HCT116 (cell line): ENCODE data around the gene MAVS. TPM values are rescaled to one million over a fixed set of nuclear protein-coding genes. Genes with fewer than 3 reads are reported as not detected.

Experiments used
- ATAC-seq: fragments of 200-7000 bp; cut with Tn5 transposase; 2 replicates; pipeline ENCODE4 v1.9.1; 2020; ENCODE audit warnings: mild to moderate bottlenecking, moderate library complexity
- BruUV-seq: library from RNA; stranded (reverse); fragments of 400-500 nt; replicated peaks from 2 replicates; lab custom pipeline; 2021; lab: Mats Ljungman, UMichigan
- CTCF ChIA-PET: fragments of 300-600 bp; sonication (Branson Sonifier 250); formaldehyde crosslinking; loops from one replicate; lab custom pipeline; 2021; ENCODE audit warnings: antibody characterized with exemption; lab: Charles Lee
- POLR2A ChIA-PET: fragments of 300-600, 350-600 bp; sonication (Branson Sonifier 250); formaldehyde crosslinking; loops from one replicate; lab custom pipeline; 2021; ENCODE audit warnings: antibody characterized with exemption; lab: Charles Lee
- RAD21 ChIA-PET, 2 experiments: fragments of 300-600 bp; sonication (Branson Sonifier 250); formaldehyde crosslinking; loops; one replicate each; lab custom pipeline; 2023; ENCODE audit warnings: low total read pairs in 2 of 2; ENCODE audit not compliant: uncharacterized antibody in 2 of 2, unreplicated experiment in 2 of 2, low non-redundant PET in 1 of 2; lab: Charles Lee
- DNase-seq: peaks from one replicate; pipeline ENCODE4 v3.0.0-alpha.2; 2010; ENCODE audit warnings: low read depth, low spot score
- H2AFZ ChIP-seq: fragments of 200-600 bp; shearing (Covaris generic), sonication (generic); 2 replicates; pipeline ENCODE4 v1.6.1; 2017; ENCODE audit warnings: low read depth, mixed run types, mixed read lengths, antibody characterized with exemption, low read length; ENCODE audit not compliant: poor library complexity, severe bottlenecking
- H3K27ac ChIP-seq: 2 replicates; pipeline ENCODE4 v1.5.1; 2012; ENCODE audit warnings: low read depth, low read length
- H3K27me3 ChIP-seq: fragments of 200-600 bp; sonication (generic); 2 replicates; pipeline ENCODE4 v1.6.1; 2016; ENCODE audit warnings: mixed run types, low read length, mixed read lengths; ENCODE audit not compliant: insufficient read depth
- H3K36me3 ChIP-seq, 2 experiments: fragments of 200-500 bp in 1 of 2; fragments of 200-600 bp in 1 of 2; sonication (Bioruptor generic) in 1 of 2; sonication (generic) in 1 of 2; 2 replicates each; pipeline versions ENCODE4 v1.5.1 to v1.6.1; 2014 to 2016; ENCODE audit warnings: low read length in 2 of 2, inconsistent platforms in 1 of 2, mixed read lengths in 1 of 2, mixed run types in 1 of 2; ENCODE audit not compliant: insufficient read depth in 2 of 2, control insufficient read depth in 1 of 2
- H3K4me1 ChIP-seq, 2 experiments: fragments of 200-600 bp in 1 of 2; sonication (generic) in 1 of 2; 2 replicates each; pipeline versions ENCODE4 v1.5.1 to v1.6.1; 2012 to 2017; ENCODE audit warnings: low read length in 2 of 2, inconsistent platforms in 1 of 2, mild to moderate bottlenecking in 1 of 2, mixed read lengths in 1 of 2, mixed run types in 1 of 2, moderate library complexity in 1 of 2; ENCODE audit not compliant: insufficient read depth in 2 of 2, control insufficient read depth in 1 of 2
- H3K4me2 ChIP-seq: fragments of 200-600 bp; sonication (generic); 2 replicates; pipeline ENCODE4 v1.6.1; 2017; ENCODE audit warnings: mixed run types, low read length, mixed read lengths
- H3K4me3 ChIP-seq, 2 experiments: fragments of 200-600 bp in 1 of 2; sonication (generic) in 1 of 2; replicated peaks in 1 of 2; 2 replicates each; pipeline ENCODE4 v1.5.1; 2011 to 2016; ENCODE audit warnings: low read length in 2 of 2, control low read depth in 1 of 2, low read depth in 1 of 2, mild to moderate bottlenecking in 1 of 2, mixed read lengths in 1 of 2, mixed run types in 1 of 2
- H3K79me2 ChIP-seq: fragments of 200-600 bp; sonication (generic); 2 replicates; pipeline ENCODE4 v1.6.1; 2017; ENCODE audit warnings: mild to moderate bottlenecking, mixed run types, low read length, moderate library complexity, mixed read lengths; ENCODE audit not compliant: insufficient read depth
- H3K9ac ChIP-seq: fragments of 200-600 bp; sonication (generic); 2 replicates; pipeline ENCODE4 v1.6.1; 2016; ENCODE audit warnings: low read length, mixed read lengths
- H3K9me2 ChIP-seq: fragments of 200-600 bp; sonication (generic), shearing (Covaris generic); 2 replicates; pipeline ENCODE4 v1.6.1; 2017; ENCODE audit warnings: mixed run types, mild to moderate bottlenecking, moderate library complexity; ENCODE audit not compliant: insufficient read depth
- H3K9me3 ChIP-seq, 2 experiments: fragments of 200-500 bp in 1 of 2; fragments of 200-600 bp in 1 of 2; sonication (Bioruptor generic) in 1 of 2; sonication (generic) in 1 of 2; 2 replicates each; pipeline ENCODE4 v1.6.1; 2014 to 2017; ENCODE audit warnings: low read length in 2 of 2, mixed read lengths in 2 of 2, inconsistent platforms in 1 of 2, low read depth in 1 of 2, mild to moderate bottlenecking in 1 of 2, mixed run types in 1 of 2, moderate library complexity in 1 of 2; ENCODE audit not compliant: control insufficient read depth in 1 of 2, insufficient read depth in 1 of 2
- H4K20me1 ChIP-seq: fragments of 200-600 bp; sonication (generic), shearing (Covaris generic); 2 replicates; pipeline ENCODE4 v1.6.1; 2017; ENCODE audit warnings: mixed run types, mild to moderate bottlenecking, moderate library complexity; ENCODE audit not compliant: insufficient read depth
- ATF3 ChIP-seq: IDR thresholded peaks from 2 replicates; pipeline ENCODE4 v1.6.1; 2012
- CBX3 ChIP-seq: IDR thresholded peaks from 2 replicates; pipeline ENCODE4 v1.6.1; 2012; ENCODE audit warnings: low read depth
- CEBPB ChIP-seq: IDR thresholded peaks from 2 replicates; pipeline ENCODE4 v1.6.1; 2012; ENCODE audit warnings: low read depth
- CTCF ChIP-seq, 3 experiments: fragments of 200-600 bp in 1 of 3; sonication (generic) in 1 of 3; IDR thresholded peaks in 2 of 3; conservative IDR thresholded peaks in 1 of 3; 2 replicates each; pipeline ENCODE4 v1.5.1; 2012 to 2017; ENCODE audit warnings: low read depth in 2 of 3, low read length in 2 of 3, antibody characterized with exemption in 1 of 3, borderline replicate concordance in 1 of 3, control low read depth in 1 of 3, mild to moderate bottlenecking in 1 of 3, mixed read lengths in 1 of 3, mixed run types in 1 of 3, moderate library complexity in 1 of 3; ENCODE audit not compliant: insufficient read depth in 1 of 3
- ELF1 ChIP-seq: IDR thresholded peaks from 2 replicates; pipeline ENCODE4 v1.6.1; 2012; ENCODE audit warnings: low read depth, borderline replicate concordance
- EZH2phosphoT487 ChIP-seq: fragments of 200-600 bp; IDR thresholded peaks from 2 replicates; pipeline ENCODE4 v1.6.1; 2018; ENCODE audit warnings: antibody characterized with exemption, borderline replicate concordance
- FOSL1 ChIP-seq: IDR thresholded peaks from 2 replicates; pipeline ENCODE4 v1.6.1; 2012; ENCODE audit warnings: low read depth
- JUND ChIP-seq: IDR thresholded peaks from 2 replicates; pipeline ENCODE4 v1.6.1; 2012
- MAX ChIP-seq: IDR thresholded peaks from 2 replicates; pipeline ENCODE4 v1.6.1; 2012
- POLR2A ChIP-seq: IDR thresholded peaks from 2 replicates; pipeline ENCODE4 v1.7.0; 2011; ENCODE audit warnings: borderline replicate concordance; ENCODE audit not compliant: insufficient read depth, insufficient read length; ENCODE audit errors: extremely low read depth
- POLR2AphosphoS5 ChIP-seq: IDR thresholded peaks from 2 replicates; pipeline ENCODE4 v1.6.1; 2011; ENCODE audit warnings: mild to moderate bottlenecking, low read depth, low read length, moderate library complexity
- RAD21 ChIP-seq: IDR thresholded peaks from 2 replicates; pipeline ENCODE4 v1.6.1; 2012; ENCODE audit warnings: low read depth, mild to moderate bottlenecking
- SIN3A ChIP-seq: IDR thresholded peaks from 2 replicates; pipeline ENCODE4 v1.6.1; 2012; ENCODE audit warnings: low read depth
- SRF ChIP-seq: IDR thresholded peaks from 2 replicates; pipeline ENCODE4 v1.6.1; 2012; ENCODE audit warnings: low read depth
- TCF7L2 ChIP-seq: IDR thresholded peaks from 2 replicates; pipeline ENCODE4 v1.7.0; 2011; ENCODE audit warnings: borderline replicate concordance, inconsistent platforms; ENCODE audit not compliant: insufficient read depth, insufficient read length; ENCODE audit errors: extremely low read depth
- YY1 ChIP-seq: IDR thresholded peaks from 2 replicates; pipeline ENCODE4 v1.6.1; 2011; ENCODE audit warnings: low read length, low read depth, moderate library complexity, mild to moderate bottlenecking; ENCODE audit not compliant: insufficient replicate concordance; ENCODE audit errors: extremely low read depth
- ZFX ChIP-seq: fragments of 450-650 bp; IDR thresholded peaks from 2 replicates; pipeline ENCODE4 v1.6.1; 2017
- ZNF274 ChIP-seq: fragments of 200-500 bp; sonication (Bioruptor generic); IDR thresholded peaks from 2 replicates; pipeline ENCODE4 v1.6.1; 2014; ENCODE audit warnings: mild to moderate bottlenecking, low read depth, low read length, inconsistent platforms
- intact Hi-C: fragments of 100-400 bp; cut with micrococcal nuclease; formaldehyde crosslinking; loops from 2 replicates; pipeline ENCODE4 v1.10.0; 2022
- total RNA-seq: library from RNA; stranded (reverse); gene quantifications from one replicate; pipeline ENCODE4 v1.2.1, GENCODE V29; 2021; ENCODE audit not compliant: unreplicated experiment
- TF ChIP-seq, protein P1 (sequence below): IDR thresholded peaks from 2 replicates; pipeline ENCODE4 v1.6.1; 2011; ENCODE audit warnings: mild to moderate bottlenecking, low read length, moderate library complexity; ENCODE audit not compliant: insufficient replicate concordance; ENCODE audit errors: extremely low read depth
- TF ChIP-seq, protein P2 (sequence below): IDR thresholded peaks from 2 replicates; pipeline ENCODE4 v1.6.1; 2012; ENCODE audit warnings: low read depth

MAVS gene
- total RNA-seq, 1 experiment from 2014 or later = 60.1 TPM

- H3K9me2 ChIP-seq = no peaks in the 10 kb centered on the region
- intact Hi-C loops = no loop called here
- H3K4me1 ChIP-seq = no peaks in the 10 kb centered on the region
- H3K79me2 ChIP-seq = no peaks in the 10 kb centered on the region
- ATAC-seq (no peak), DNase-seq (no peak)
- H3K4me3 ChIP-seq = no peak overlapping the region
- ChIA-PET RAD21 (no interaction called here), CTCF (no interaction called here), POLR2A (no interaction called here)
- no peaks in the 10 kb centered on the region for H4K20me1 ChIP-seq
- no peak overlapping the region for H3K9ac ChIP-seq
- TF ChIP-seq EZH2phosphoT487 (no peak), POLR2A (no peak), FOSL1 (no peak), POLR2AphosphoS5 (no peak), MAX (no peak), ZFX (no peak), YY1 (no peak), RAD21 (no peak), TCF7L2 (no peak), CEBPB (no peak), ELF1 (no peak), CTCF (IDR thresholded peaks at IDR 0.05 in 2 of 3, conservative IDR thresholded peaks at IDR 0.05 in 1 of 3; ENCODE audit: borderline replicate concordance in 1 of 3, insufficient read depth in 1 of 3, low read depth in 2 of 3, low read length in 2 of 3) (no peak), SRF (no peak), JUND (no peak), CBX3 (no peak), ATF3 (no peak), SIN3A (no peak), ZNF274 (no peak)
- TF ChIP-seq, protein P1, sequence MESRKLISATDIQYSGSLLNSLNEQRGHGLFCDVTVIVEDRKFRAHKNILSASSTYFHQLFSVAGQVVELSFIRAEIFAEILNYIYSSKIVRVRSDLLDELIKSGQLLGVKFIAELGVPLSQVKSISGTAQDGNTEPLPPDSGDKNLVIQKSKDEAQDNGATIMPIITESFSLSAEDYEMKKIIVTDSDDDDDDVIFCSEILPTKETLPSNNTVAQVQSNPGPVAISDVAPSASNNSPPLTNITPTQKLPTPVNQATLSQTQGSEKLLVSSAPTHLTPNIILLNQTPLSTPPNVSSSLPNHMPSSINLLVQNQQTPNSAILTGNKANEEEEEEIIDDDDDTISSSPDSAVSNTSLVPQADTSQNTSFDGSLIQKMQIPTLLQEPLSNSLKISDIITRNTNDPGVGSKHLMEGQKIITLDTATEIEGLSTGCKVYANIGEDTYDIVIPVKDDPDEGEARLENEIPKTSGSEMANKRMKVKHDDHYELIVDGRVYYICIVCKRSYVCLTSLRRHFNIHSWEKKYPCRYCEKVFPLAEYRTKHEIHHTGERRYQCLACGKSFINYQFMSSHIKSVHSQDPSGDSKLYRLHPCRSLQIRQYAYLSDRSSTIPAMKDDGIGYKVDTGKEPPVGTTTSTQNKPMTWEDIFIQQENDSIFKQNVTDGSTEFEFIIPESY = no peak
- TF ChIP-seq, protein P2, sequence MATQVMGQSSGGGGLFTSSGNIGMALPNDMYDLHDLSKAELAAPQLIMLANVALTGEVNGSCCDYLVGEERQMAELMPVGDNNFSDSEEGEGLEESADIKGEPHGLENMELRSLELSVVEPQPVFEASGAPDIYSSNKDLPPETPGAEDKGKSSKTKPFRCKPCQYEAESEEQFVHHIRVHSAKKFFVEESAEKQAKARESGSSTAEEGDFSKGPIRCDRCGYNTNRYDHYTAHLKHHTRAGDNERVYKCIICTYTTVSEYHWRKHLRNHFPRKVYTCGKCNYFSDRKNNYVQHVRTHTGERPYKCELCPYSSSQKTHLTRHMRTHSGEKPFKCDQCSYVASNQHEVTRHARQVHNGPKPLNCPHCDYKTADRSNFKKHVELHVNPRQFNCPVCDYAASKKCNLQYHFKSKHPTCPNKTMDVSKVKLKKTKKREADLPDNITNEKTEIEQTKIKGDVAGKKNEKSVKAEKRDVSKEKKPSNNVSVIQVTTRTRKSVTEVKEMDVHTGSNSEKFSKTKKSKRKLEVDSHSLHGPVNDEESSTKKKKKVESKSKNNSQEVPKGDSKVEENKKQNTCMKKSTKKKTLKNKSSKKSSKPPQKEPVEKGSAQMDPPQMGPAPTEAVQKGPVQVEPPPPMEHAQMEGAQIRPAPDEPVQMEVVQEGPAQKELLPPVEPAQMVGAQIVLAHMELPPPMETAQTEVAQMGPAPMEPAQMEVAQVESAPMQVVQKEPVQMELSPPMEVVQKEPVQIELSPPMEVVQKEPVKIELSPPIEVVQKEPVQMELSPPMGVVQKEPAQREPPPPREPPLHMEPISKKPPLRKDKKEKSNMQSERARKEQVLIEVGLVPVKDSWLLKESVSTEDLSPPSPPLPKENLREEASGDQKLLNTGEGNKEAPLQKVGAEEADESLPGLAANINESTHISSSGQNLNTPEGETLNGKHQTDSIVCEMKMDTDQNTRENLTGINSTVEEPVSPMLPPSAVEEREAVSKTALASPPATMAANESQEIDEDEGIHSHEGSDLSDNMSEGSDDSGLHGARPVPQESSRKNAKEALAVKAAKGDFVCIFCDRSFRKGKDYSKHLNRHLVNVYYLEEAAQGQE = no peak
- H3K27me3 ChIP-seq = no peaks in the 10 kb centered on the region
- no peaks in the 10 kb centered on the region for H3K9me3 ChIP-seq
- H3K27ac ChIP-seq = no peak overlapping the region
- peaks cover 11 to 15% of the 10 kb centered on the region in 2 experiments; a peak in 3 of 4 replicates for H3K36me3 ChIP-seq
- H2AFZ ChIP-seq = no peak overlapping the region
- no TSS peak for BruUV-seq
- no peak overlapping the region for H3K4me2 ChIP-seq
Measured at GRCh38 chr20:3876676-3877075, 30.0 kb downstream of the MAVS start.
